ENCODE measurements around the gene TBX2.

TBX2 gene

DNA sequence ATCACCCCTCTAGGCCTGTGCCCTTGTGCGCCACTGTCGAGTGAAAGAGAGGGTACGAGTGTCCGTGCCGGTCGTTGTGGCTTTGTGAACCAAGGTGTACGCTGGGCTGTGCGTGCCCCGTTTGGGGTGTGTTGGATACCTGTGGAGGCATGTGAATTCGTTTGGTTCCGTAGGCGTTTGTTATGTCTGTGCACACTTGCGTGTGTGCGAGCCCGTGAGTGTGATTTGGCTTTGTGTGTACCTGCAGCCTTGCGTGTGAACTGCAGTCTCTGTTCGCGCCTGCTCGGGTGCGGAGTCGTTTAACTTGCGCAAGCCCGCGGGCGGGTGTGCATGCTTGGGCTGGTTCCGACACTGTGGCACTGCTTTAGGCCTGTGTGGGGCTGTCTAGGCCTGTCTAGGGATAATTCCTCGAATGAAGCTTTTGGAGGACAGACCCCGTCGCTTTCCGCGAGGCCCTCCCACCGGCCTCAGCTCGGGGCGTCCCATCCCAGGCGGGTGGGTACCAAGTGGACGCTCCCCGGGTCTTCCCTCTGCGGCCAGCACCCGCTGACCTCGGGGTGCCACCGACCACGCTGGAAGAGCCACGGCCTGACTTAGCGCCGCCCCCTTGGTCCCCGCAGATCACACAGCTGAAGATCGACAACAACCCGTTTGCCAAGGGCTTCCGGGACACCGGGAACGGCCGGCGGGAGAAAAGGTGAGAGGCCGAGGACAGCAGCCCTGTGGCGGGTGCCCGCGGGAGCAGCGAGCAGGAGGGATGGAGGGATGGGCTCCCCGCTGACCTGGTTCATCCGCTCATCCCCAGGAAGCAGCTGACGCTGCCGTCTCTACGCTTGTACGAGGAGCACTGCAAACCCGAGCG lies 4.4 kb downstream of the TBX2 start:
- no peak for DNase-seq

DNA sequence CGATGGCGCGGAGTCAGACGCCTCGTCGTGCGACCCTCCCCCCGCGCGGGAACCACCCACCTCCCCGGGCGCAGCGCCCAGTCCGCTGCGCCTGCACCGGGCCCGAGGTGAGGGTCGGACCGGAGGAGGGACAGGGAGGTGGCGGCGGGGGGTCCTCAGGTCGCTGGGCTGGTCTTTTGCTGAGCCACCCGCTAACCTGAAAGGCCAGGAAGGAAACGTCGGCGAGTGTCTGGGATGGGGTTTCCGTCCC lies 4.9 kb downstream of the TBX2 start:
- DNase-seq: no peak

DNA sequence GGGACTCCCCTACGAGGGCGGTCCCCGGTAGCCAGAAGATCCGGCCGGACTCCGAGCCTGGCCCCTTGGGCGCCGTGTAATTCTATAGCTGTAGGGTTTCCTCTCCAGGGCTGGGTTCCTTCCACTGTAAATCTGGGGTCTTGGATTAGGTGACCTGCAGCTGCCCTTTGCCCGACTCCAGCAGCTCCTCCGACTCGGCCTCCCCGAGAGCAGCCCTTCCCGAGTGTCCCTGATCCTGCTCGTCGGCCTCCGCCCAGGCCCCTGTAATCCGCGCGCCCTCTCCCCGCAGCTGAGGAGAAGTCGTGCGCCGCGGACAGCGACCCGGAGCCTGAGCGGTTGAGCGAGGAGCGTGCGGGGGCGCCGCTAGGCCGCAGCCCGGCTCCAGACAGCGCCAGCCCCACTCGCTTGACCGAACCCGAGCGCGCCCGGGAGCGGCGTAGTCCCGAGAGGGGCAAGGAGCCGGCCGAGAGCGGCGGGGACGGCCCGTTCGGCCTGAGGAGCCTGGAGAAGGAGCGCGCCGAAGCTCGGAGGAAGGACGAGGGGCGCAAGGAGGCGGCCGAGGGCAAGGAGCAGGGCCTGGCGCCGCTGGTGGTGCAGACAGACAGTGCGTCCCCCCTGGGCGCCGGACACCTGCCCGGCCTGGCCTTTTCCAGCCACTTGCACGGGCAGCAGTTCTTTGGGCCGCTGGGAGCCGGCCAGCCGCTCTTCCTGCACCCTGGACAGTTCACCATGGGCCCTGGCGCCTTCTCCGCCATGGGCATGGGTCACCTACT lies 5.5 kb downstream of the TBX2 start:
- no peak for DNase-seq

- no peak for DNase-seq
Observed at GRCh38 chr17:61405686-61406536, 6.3 kb downstream of the TBX2 start.

GRCh38 chr17:61406537-61406845 lies 6.8 kb downstream of the TBX2 start:
- no peak for DNase-seq

DNA sequence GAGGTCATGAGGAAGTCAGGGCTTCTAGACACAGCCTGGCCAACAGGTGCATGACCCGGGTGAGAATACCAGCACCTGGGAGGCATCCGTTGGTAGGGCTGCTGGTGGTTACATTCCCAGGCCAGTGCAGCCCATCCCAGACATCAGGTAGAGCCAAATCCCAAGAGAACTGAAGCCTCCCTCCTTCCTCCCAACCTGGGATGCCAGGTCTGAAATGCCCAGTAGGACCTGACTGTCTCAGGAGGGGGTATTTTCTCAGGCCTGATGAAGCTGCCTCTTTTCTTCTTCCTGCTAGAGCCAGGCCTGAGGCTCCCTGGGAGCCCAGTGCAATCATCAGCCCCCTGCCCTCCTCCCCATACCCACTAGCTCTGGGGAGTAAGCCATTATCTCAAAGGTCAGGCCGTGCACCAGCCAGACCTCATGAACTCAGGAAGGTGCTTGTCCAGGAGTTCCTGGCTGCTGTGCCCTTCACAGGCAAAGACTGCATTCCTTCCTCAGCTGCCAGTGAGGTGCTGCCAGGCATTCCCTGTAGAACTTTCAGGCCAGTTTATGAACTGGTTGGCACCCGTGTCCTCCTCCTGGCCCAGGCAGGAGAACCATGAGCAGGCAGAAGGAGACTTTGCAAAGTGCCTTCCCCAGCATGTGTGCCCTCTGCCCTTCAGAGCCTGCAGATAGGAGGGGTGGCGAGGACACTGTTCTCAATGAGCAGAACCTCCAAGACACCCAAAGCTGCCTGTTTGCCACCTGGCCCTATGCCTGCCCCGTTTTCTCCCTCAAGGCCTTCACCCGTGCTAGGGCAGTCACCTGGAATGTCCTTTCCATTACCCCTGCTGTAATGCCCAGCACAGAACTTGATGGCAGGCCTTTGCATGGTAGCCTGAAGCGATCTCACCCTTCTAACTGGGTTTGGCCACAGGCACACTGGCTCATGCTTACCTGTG lies 7.6 kb downstream of the TBX2 start:
- DNase-seq: no peak

DNA sequence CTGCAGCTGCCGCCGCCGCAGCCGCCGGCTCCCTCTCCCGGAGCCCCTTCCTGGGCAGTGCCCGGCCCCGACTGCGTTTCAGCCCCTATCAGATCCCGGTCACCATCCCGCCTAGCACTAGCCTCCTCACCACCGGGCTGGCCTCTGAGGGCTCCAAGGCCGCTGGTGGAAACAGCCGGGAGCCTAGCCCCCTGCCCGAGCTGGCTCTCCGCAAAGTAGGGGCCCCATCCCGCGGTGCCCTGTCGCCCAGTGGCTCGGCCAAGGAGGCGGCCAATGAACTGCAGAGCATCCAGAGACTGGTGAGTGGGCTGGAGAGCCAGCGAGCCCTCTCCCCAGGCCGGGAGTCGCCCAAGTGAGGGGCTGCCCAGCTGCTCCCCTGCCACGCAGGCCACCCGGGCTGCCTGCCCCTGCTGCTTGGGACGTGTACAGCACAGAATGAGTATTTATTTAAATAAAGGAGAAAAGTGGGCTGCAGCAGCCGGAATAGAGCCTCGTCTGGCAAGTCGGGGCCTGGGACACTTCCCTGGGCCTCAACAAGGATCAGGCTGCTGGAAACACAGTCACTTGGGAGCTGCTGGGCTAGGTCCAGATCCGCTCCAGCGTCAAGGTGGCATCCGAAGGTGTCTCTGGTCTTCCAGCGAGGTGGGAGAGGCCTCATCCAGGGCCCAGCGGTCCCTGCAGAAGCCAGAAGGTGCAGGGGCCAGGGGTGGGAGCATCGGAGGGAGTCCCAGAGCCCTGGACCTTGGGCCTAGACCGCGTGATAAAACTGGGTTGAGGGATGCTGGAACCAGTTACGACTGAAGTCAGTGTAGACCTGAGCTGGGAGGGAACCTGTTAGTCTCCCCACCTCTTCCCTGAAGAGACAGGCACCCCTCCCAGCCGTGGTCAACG lies 8.8 kb downstream of the TBX2 start:
- no peak for DNase-seq

GRCh38 chr17:61409301-61410112 lies 9.9 kb downstream of the TBX2 start:
- DNase-seq: peak; percentile 50

DNA sequence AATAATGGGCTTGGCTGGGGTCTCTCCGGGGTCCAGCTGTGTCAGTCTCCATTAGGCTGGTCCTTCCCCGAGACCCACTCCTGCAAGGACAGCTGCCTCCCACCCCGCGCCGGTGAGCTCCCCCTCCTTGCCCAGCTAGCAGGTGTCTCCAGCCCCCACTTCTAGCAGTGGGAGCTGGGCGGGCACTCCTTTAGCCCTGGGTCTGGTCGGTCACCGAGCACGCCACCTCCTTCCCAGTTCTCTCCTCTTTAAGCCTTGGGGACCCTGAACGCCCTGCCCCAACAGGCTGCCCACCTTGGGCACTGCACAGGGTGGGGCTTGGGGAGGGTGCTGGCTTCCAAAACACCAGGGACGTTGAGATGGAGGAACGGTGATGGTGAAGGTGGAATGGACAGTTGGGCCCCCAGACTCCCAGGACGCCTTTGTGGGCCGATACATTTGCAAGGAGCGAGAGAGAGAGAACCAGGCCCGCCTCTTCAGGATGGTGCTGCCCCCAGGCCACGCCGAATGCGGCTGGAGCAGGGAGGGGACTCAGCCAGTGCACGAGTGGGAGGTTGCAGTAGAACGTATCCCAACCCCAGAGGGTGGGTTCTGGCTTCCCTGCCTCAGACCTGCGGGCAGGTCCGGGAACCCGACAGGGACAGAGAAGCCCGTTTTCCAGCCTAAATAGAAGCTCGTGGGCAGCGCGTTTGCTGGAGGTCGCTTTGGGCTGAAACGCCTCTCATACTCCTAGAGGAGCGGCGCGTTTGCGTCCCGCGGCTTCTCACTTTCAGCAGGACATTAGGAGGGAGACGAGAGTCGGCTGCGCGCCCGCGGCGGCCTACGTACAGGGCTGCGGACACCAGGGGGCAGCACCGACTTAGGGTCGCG lies 10.7 kb downstream of the TBX2 start:
- DNase-seq: no peak

DNA sequence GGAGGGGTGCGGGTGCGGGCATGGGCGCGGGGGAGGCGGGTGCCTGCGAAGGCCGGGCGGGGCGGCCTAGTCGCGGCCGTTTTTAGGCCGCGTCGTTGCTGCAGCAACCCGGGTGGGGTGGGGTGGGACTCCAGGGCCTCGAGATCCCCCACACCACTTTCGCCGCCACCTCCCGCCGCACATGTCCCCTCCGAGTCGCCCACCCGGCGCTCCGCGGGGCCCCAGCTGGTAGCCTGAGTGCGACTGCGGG lies 11.3 kb downstream of the TBX2 start:
- DNase-seq: no peak

DNA sequence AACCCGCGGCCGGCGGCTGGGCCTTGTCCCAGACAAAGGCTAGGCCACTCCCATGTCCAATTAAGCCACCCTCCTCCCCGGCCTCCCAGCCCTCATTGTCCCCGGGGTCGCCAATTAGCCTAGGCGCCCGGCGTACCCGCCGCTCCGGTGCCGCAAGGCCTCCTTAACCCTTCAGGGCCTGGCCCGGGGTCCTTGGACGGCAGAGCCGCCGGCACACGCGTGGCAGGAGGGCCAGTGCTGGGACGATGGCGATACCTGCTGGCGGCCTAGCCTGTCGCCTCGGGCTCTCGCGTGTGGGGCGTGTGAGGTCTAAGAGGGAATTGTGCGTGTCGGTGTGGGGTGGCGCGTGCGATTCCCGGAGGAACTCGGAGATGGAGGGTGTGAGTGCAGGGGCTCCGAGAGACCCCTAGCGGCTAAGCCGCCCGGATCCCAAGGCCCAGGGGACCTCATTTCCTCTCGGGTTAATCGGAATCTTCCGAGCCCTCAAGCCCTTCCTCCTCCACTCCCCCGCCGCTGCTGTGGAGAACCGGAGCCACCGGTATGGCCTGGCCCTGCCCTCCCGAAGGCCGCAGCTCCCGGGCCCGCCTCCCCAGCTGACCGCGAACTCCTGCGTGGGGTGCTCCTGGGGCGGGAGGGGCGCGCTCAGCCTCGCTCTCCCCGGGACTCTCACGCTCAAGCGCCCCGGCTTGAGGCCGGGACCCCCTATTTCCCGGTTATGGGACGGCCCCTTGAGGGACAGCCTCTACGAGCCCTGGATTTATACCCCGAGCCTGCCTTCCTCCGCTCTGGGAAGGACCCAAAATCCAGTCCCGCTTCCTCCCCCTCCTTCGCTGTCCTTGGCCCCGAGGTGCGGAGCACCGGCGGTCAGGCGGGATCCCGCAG lies 11.9 kb downstream of the TBX2 start:
- no peak for DNase-seq

DNA sequence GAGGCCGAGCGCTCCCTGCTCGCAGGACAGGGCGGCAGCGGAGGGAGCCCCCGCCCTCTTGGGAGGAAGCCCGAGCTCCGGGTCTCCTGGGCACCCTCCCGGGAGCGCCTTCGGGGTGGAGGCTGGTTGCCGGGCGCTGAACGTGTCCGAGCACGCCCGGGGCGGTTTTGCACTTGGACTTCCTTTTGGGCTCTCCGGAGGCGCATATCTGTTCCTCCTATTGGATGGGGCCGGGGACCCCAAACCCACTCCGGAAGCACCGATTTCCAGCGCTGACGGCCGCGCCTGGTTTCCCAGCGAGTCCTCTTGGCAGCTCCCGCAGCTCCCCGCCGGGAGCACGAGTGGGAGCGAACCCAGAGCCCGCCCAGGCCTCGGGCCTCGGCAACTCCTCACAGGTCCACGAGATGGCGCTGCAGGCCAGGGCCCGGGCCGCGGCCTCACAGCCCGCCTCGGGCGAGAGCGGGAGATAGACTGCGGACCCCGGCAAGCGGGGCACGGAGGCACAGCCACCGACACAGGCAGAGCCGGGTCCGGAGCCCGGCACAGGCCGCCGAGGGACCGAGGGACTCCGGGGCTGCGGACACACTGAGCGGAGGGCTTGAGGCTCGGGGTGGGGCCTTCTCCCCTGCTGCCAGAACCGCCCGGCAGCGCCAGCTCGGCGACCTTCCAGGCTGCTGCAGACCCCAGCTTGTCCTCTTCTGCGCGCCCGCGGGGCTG lies 12.7 kb downstream of the TBX2 start:
- peak; percentile 63 for DNase-seq

DNA sequence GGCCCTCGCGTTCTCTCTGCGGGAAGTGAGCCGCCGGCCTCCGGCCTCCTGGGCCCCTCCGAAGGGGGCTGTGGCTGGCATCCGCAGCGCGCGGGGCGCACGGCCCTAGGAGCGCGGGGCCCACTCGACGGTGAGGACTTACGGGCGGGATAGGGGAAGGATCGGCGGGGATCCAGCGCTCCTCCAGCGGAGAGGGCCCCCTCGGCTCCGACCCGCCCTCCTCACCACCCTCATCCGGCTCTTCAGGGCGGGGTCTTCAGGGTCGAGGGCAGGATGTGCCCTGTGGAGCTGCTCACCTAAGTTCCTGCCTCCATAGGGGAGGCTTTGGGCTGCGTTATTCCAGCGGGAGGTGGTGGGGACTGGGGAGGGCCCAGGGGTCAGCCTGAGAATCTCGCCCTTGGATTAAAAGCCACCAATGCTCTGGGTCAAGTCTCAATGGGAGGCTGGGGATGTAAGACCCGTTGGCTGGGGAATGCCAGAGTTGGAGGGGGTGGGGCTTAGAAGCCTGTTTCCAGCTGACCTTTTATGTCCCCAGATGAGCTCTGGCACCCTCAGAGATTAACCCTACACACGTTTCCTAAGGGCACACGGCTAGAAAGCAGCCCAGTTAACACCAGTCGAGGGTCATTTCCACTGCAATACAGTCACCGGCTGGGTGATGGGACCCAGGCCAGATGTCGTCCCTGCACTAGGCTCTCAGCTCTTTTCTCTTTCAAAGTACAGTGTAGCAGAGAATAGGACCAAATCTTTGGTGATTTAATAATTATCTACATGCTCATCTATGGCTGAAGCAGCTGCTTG lies 13.4 kb downstream of the TBX2 start:
- no peak for DNase-seq

DNA sequence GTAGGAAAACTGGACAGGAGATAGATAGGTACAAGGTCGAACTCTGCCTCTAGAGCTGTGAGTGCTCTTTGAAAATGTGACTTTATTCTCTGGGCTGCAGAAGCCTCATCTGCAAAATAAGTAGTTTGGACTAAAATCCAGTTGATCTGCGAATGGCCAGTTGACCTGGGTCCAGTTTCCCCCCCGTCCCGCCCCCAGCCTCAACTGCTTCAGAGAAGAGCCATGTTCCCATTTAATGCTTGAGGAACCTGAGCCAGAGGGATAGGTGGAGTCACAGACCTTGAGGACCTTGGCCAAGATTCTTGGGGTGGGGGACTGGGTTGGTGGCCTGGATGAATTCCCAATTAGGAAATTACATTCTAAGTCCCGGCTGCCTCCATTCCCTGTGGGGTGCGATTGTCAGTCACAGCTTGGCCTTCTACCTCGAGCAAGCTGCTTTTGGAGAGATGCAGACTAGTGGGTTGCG lies 14.1 kb downstream of the TBX2 start:
- DNase-seq: no peak

DNA sequence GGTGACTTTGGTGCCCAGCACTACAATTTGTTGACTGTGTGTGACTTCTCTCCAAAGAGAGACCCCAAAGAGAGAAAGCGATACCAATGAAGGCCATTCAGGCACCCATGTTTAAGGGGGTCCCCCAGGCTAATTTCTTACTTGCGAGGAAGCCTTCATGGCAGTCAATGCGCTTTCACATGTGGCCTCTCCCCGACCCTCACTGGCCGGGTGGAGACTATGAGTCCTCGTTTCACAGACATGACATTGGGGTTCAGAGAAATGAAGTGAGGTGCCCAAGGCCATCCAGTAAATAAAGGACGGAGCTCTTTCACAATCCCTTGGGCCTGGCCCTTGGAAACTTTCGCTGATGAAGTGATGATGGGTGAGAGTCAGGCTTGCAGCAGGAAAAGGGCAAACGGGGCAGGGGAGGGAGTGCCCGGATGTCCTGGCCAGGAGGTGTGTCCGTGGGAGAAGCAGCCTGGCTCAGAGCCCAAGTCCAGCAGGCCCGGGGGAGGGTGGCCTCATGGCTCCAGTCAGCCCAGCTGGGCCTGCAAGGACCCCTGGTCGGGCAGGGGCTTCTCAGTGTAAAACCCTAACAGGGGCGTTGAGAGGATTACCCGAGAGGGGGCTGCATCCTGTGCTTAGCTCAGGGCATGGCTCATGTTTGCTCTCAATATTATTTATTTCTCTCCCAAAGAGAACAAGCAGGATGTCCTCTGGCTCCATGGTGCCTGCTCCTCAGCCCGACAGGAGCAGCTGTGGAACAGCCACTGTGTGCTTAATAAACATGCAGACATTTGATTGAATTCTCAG lies 14.7 kb downstream of the TBX2 start:
- no peak for DNase-seq

DNA sequence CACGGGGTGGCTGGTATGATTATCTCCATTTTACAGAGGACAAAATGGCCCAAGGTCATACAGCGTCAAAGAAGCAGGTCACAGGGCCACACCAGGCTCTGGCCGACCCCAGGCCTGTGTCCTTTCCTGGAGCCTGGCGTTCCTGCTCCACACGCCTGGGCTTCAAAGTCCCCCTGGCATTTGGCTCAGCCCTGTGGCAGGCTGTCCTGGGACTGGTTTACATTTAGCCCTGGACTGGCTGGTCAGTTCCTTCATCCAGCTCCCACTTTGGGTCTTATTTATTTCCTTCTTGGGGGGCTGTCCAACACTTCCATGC lies 15.3 kb downstream of the TBX2 start:
- DNase-seq: no peak

Data from kidney glomerular epithelial cell (primary cell).